ENCODE results near the gene RAB18. TPM values are rescaled to one million over a fixed set of nuclear protein-coding genes. Genes with fewer than 3 reads are reported as not detected.
"Not testable (repeated sequence)": the region's sequence is repeated elsewhere in the genome, so short reads cannot be mapped to it uniquely, and the experiment has no call there.

Gene RAB18
- total RNA-seq, 4 donors from 2014 or later, result 16.5 to 46.1 (median 42.7) TPM

DNA sequence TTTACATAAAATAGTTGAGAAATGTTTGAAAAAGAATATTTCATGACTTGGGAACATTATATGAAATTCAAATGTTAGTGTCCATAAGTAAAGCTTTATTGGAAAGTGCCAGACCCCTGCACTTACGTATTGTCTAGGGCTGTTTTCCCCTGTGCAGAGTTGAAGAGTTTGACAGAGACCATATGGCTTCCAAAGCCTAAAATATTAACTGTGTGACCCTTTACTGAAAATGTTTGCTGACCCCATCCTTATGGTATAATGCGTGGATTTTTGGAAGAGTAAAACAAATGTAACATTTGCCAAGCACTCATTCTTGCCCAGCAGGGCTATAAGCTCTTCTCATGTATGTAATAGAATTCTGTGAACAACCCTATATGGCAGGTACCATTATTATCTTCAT, 40.1 kb upstream of the RAB18 start:
- H3K36me3 ChIP-seq, result no peaks in the 10 kb centered on the region

DNA sequence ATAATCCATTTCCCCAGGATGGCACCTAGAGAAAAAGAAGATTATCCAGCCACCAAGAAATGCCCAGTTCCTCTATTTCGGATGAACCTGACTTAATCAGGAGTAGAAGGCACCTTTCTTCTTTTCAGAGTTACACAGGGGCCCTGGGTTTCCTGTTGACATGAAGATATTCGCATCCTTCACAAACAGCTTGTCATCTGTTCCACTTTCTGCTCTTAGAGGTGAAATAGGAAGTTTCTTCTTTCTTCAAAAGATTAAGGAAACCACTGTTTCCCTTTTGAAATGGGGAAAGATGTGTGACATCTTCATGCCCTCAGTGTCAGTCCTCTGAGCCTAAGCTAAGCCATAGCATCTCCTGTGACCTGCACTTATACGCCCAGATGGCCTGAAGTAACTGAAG, 39.1 kb upstream of the RAB18 start:
- TF ChIP-seq POLR2A (IDR thresholded peaks at IDR 0.05), result no peak
- peak overlapping the region; percentile 2 to 70 (median 46) for H3K27ac ChIP-seq
- H3K9me3 ChIP-seq, result no peaks in the 10 kb centered on the region
- H3K4me1 ChIP-seq, result no peaks in the 10 kb centered on the region
- no peak overlapping the region for H3K4me3 ChIP-seq
- DNase-seq, result no peak
- H3K27me3 ChIP-seq, result no peaks in the 10 kb centered on the region
- H3K36me3 ChIP-seq, result no peaks in the 10 kb centered on the region

More for the DNA sequence above, 40.1 kb upstream of the RAB18 start:
- peak overlapping the region in 2 of 4 donors; percentile 42 to 70 for H3K27ac ChIP-seq
- H3K9me3 ChIP-seq, result no peaks in the 10 kb centered on the region
- H3K4me3 ChIP-seq, result no peak overlapping the region
- H3K4me1 ChIP-seq, result no peaks in the 10 kb centered on the region
- H3K27me3 ChIP-seq, result no peaks in the 10 kb centered on the region
- no peak for DNase-seq
- TF ChIP-seq, protein P1, sequence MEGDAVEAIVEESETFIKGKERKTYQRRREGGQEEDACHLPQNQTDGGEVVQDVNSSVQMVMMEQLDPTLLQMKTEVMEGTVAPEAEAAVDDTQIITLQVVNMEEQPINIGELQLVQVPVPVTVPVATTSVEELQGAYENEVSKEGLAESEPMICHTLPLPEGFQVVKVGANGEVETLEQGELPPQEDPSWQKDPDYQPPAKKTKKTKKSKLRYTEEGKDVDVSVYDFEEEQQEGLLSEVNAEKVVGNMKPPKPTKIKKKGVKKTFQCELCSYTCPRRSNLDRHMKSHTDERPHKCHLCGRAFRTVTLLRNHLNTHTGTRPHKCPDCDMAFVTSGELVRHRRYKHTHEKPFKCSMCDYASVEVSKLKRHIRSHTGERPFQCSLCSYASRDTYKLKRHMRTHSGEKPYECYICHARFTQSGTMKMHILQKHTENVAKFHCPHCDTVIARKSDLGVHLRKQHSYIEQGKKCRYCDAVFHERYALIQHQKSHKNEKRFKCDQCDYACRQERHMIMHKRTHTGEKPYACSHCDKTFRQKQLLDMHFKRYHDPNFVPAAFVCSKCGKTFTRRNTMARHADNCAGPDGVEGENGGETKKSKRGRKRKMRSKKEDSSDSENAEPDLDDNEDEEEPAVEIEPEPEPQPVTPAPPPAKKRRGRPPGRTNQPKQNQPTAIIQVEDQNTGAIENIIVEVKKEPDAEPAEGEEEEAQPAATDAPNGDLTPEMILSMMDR (IDR thresholded peaks at IDR 0.05), result no peak
- no peak for TF ChIP-seq POLR2A (IDR thresholded peaks at IDR 0.05)

- H3K27me3 ChIP-seq, DNase-seq, H3K36me3 ChIP-seq, H3K4me3 ChIP-seq, H3K9me3 ChIP-seq, H3K4me1 ChIP-seq: not testable (repeated sequence)
- peak overlapping the region in 2 of 4 donors; percentile 35 to 49 for H3K27ac ChIP-seq
Observed at GRCh38 chr10:27465596-27465995, 38.5 kb upstream of the RAB18 start.

- Histone ChIP-seq H3K27ac (no peak overlapping the region), H3K27me3 (no peaks in the 10 kb centered on the region)
- no peak for DNase-seq
Observed at GRCh38 chr10:27470885-27471284, 33.2 kb upstream of the RAB18 start.

GRCh38 chr10:27474741-27475140, 29.4 kb upstream of the RAB18 start:
- H3K4me1 ChIP-seq, result no peaks in the 10 kb centered on the region
- TF ChIP-seq, protein P1 (IDR thresholded peaks at IDR 0.05), result no peak
- TF ChIP-seq POLR2A (IDR thresholded peaks at IDR 0.05), result no peak
- H3K27me3 ChIP-seq, result no peaks in the 10 kb centered on the region
- no peaks in the 10 kb centered on the region for H3K9me3 ChIP-seq
- H3K36me3 ChIP-seq, result no peaks in the 10 kb centered on the region
- no peak overlapping the region for H3K27ac ChIP-seq
- H3K4me3 ChIP-seq, result no peak overlapping the region
- no peak for DNase-seq

More at GRCh38 chr10:27470885-27471284, 33.2 kb upstream of the RAB18 start:
- TF ChIP-seq POLR2A (IDR thresholded peaks at IDR 0.05), result no peak
- TF ChIP-seq, protein P1 (IDR thresholded peaks at IDR 0.05), result no peak
- no peaks in the 10 kb centered on the region for H3K9me3 ChIP-seq
- H3K4me1 ChIP-seq, result no peaks in the 10 kb centered on the region
- H3K4me3 ChIP-seq, result no peak overlapping the region
- H3K36me3 ChIP-seq, result no peaks in the 10 kb centered on the region

DNA sequence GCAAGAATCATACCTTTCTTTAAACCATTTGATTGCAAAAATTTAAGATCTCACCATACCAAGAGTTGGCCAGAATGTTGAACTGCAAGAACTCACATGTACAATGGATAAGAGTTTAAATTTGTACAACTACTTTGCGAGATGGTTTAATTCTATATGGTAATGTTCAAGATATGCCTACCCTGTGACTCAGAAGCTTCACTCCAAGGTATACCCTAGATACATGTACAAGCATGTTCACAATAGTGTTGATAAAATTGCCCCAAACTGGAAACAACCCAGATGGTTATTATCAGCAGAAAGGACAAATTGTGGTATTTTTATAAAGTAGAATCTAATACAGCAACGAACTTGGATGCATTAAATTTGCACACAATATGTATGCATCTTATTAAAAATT, 25.1 kb upstream of the RAB18 start:
- DNase-seq, result no peak
- Histone ChIP-seq H3K27me3 (no peaks in the 10 kb centered on the region), H3K4me1 (no peaks in the 10 kb centered on the region), H3K36me3 (no peaks in the 10 kb centered on the region), H3K27ac (no peak overlapping the region), H3K4me3 (no peak overlapping the region), H3K9me3 (no peaks in the 10 kb centered on the region)
- TF ChIP-seq, protein P1 (IDR thresholded peaks at IDR 0.05), result no peak
- TF ChIP-seq POLR2A (IDR thresholded peaks at IDR 0.05), result no peak

DNA sequence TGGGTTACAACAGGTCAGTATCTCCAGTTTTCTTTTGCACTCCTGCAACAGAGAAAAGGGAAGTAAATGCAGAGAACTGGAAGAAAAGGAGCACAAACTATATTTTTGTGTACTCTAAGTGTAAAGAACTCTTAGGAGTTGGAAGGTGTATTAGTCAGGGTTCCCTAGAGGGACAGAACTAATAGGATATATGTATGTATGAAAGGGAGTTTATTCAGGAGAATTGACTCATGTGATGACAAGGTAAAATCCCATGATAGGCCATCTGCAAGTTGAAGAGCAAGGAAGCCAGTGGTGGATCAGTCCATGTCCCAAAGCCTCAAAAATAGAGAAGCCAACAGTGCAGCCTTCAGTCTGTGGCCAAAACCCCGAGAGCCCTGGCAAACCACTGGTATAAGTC, 22.6 kb upstream of the RAB18 start:
- no peak for TF ChIP-seq POLR2A (IDR thresholded peaks at IDR 0.05)
- TF ChIP-seq, protein P1 (IDR thresholded peaks at IDR 0.05), result no peak
- Histone ChIP-seq H3K36me3 (no peaks in the 10 kb centered on the region), H3K4me1 (no peaks in the 10 kb centered on the region), H3K27ac (no peak overlapping the region), H3K9me3 (no peaks in the 10 kb centered on the region), H3K27me3 (no peaks in the 10 kb centered on the region), H3K4me3 (no peak overlapping the region)
- no peak for DNase-seq
